ENCODE measurements around the gene TMTC2. TPM values are rescaled to one million over a fixed set of nuclear protein-coding genes. Genes with fewer than 3 reads are reported as not detected.

TMTC2 gene
- total and polyA plus RNA-seq, 2 donors from 2014 or later: 6.0 to 32.9 TPM

DNA sequence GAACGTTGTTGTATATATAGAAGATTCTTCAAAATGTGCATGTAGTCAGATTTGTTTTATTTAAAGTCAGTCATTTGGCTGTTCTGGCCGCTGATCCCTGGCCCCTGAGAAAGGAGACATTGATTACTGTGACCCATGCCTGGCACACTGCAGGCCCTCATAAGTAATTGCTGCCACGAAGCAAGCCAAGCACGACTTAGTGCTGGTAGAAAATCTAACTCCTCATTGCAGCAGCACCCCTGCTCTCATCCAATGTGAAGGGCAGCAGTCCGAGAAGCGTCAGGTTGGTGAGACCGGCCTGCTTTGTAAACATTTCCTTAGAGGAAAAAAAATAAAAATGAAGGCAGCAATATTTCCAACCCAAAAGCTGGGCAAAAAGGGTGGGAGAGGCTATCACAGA, 22.8 kb upstream of the TMTC2 start:
- DNase-seq (peak in 2 of 5 donors; percentile 16 to 21), FAIRE-seq (no peak)
- no peaks in the 10 kb centered on the region for H3K9me3 ChIP-seq (ENCODE audit: control insufficient read depth in 2 of 3, insufficient read depth in 1 of 3, low read length in 3 of 3)
- H3K27me3 ChIP-seq (ENCODE audit: control insufficient read depth, insufficient read depth, low read length): no peaks in the 10 kb centered on the region
- H3K9ac ChIP-seq (ENCODE audit: low read length in 3 of 3): no peak overlapping the region
- H3K36me3 ChIP-seq (ENCODE audit: control insufficient read depth in 2 of 3, insufficient read depth in 3 of 3, low read length in 3 of 3): no peaks in the 10 kb centered on the region
- no peak overlapping the region for H3K27ac ChIP-seq (ENCODE audit: low read depth in 2 of 2, low read length in 2 of 2)
- H3K4me1 ChIP-seq (ENCODE audit: control insufficient read depth in 2 of 3, insufficient read depth in 2 of 3, low read depth in 1 of 3, low read length in 3 of 3): peaks cover 0 to 4% (median 0%) of the 10 kb centered on the region in 3 donors
- H3K4me3 ChIP-seq (ENCODE audit: low read length in 3 of 3): no peak overlapping the region
- TF ChIP-seq, protein P1, sequence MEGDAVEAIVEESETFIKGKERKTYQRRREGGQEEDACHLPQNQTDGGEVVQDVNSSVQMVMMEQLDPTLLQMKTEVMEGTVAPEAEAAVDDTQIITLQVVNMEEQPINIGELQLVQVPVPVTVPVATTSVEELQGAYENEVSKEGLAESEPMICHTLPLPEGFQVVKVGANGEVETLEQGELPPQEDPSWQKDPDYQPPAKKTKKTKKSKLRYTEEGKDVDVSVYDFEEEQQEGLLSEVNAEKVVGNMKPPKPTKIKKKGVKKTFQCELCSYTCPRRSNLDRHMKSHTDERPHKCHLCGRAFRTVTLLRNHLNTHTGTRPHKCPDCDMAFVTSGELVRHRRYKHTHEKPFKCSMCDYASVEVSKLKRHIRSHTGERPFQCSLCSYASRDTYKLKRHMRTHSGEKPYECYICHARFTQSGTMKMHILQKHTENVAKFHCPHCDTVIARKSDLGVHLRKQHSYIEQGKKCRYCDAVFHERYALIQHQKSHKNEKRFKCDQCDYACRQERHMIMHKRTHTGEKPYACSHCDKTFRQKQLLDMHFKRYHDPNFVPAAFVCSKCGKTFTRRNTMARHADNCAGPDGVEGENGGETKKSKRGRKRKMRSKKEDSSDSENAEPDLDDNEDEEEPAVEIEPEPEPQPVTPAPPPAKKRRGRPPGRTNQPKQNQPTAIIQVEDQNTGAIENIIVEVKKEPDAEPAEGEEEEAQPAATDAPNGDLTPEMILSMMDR (IDR thresholded peaks at IDR 0.05; ENCODE audit: borderline replicate concordance, extremely low read depth, insufficient read depth): no peak
- intact Hi-C loops (cut with DNase I): no loop called here

DNA sequence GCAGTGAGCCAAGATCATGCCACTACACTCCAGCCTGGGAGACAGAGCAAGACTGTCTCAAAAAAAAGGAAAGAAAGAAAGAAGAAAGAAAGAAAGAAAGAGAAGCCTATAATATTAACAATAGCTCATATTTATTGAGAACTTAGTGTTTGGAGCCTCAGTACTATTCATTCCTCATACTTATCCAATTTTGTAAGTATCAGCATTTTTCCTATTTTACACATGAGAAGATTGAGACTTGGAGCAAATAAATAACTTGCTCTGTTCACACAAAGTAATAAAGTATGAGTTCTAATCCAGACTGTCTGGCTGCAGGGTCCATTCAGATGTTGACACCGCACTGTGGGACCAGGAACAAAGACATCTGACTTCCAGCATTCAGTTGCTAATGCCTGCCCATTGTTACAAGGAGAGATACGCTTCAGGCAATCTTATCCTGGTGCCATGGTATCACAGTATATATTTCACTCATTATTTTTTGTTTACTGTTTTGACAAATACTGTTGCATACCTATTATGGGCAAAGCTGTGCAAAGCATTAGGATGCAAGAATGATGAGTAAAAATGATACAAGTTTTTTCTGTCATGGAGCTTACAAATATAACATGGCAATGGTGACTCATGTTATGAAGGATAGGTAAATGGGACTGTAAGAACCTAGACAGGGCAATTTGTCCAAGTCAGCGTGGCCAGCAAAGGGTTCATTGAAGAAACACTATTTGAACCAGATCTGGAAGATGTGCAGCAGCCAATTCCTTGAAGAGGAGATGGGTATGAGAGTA, 21.4 kb upstream of the TMTC2 start:
- no peak for FAIRE-seq
- Histone ChIP-seq H3K4me1 (ENCODE audit: control insufficient read depth in 2 of 3, insufficient read depth in 2 of 3, low read depth in 1 of 3, low read length in 3 of 3) (peaks cover 0 to 1% (median 0%) of the 10 kb centered on the region in 3 donors), H3K4me3 (ENCODE audit: low read length in 3 of 3) (no peak overlapping the region), H3K27ac (ENCODE audit: low read depth in 2 of 2, low read length in 2 of 2) (no peak overlapping the region), H3K9ac (ENCODE audit: low read length in 3 of 3) (no peak overlapping the region), H3K36me3 (ENCODE audit: control insufficient read depth in 2 of 3, insufficient read depth in 3 of 3, low read length in 3 of 3) (no peaks in the 10 kb centered on the region), H3K27me3 (ENCODE audit: control insufficient read depth, insufficient read depth, low read length) (no peaks in the 10 kb centered on the region), H3K9me3 (ENCODE audit: control insufficient read depth in 2 of 3, insufficient read depth in 1 of 3, low read length in 3 of 3) (no peaks in the 10 kb centered on the region)
- intact Hi-C loops (cut with DNase I): no loop called here
- DNase-seq: no peak
- TF ChIP-seq, protein P1 (IDR thresholded peaks at IDR 0.05; ENCODE audit: borderline replicate concordance, extremely low read depth, insufficient read depth): no peak

DNA sequence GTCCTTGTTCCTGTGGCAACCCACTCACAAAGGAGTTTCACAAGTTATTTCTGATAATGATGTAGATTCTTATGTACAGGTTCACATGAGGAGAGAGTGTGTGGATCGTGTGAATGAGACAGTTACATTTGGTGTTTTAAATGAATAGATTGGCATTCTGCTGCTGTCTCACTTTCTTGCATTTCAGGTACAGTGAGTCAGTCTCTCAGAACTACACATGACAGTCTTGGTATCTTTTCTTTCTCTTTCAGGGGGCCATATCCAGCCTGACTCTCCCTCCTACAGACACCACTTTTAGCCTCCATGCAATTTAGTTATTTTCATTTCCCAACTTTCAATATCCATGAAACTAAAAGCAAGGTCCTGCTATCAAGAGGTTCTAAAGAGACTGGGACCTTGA, 19.9 kb upstream of the TMTC2 start:
- DNase-seq: no peak
- TF ChIP-seq, protein P1 (IDR thresholded peaks at IDR 0.05; ENCODE audit: borderline replicate concordance, extremely low read depth, insufficient read depth): no peak
- no peaks in the 10 kb centered on the region for H3K4me1 ChIP-seq (ENCODE audit: control insufficient read depth in 2 of 3, insufficient read depth in 2 of 3, low read depth in 1 of 3, low read length in 3 of 3)
- intact Hi-C loops (cut with DNase I): no loop called here
- H3K4me3 ChIP-seq (ENCODE audit: low read length in 3 of 3): no peak overlapping the region
- H3K27me3 ChIP-seq (ENCODE audit: control insufficient read depth, insufficient read depth, low read length): no peaks in the 10 kb centered on the region
- FAIRE-seq: no peak
- H3K36me3 ChIP-seq (ENCODE audit: control insufficient read depth in 2 of 3, insufficient read depth in 3 of 3, low read length in 3 of 3): no peaks in the 10 kb centered on the region
- no peak overlapping the region for H3K27ac ChIP-seq (ENCODE audit: low read depth in 2 of 2, low read length in 2 of 2)
- no peaks in the 10 kb centered on the region for H3K9me3 ChIP-seq (ENCODE audit: control insufficient read depth in 2 of 3, insufficient read depth in 1 of 3, low read length in 3 of 3)
- no peak overlapping the region for H3K9ac ChIP-seq (ENCODE audit: low read length in 3 of 3)
